IMR-90 (cell line): ENCODE data around the gene SCTR. TPM values are rescaled to one million over a fixed set of nuclear protein-coding genes. Genes with fewer than 3 reads are reported as not detected.

Source experiments
- ATAC-seq: fragments of 200-7000 bp; cut with Tn5 transposase; 2 replicates; pipeline ENCODE4 v1.9.1; 2020; ENCODE audit warnings: low read depth, mild to moderate bottlenecking, moderate library complexity
- BruUV-seq: library from RNA; stranded (reverse); fragments of 400-500 nt; replicated peaks from 2 replicates; lab custom pipeline; 2021; lab: Mats Ljungman, UMichigan
- CTCF ChIA-PET: fragments of 300-600 bp; formaldehyde crosslinking; extraction: SDS; loops from one replicate; lab custom pipeline; 2021; ENCODE audit warnings: antibody characterized with exemption; lab: Yijun Ruan, JAX
- POLR2A ChIA-PET: fragments of 300-600 bp; sonication (Branson Sonifier 250); formaldehyde crosslinking; loops from one replicate; lab custom pipeline; 2022; ENCODE audit warnings: antibody characterized with exemption; ENCODE audit not compliant: unreplicated experiment; lab: Charles Lee
- DNase-seq: peaks from one replicate; pipeline ENCODE4 v3.0.0; 2013
- H2AFZ ChIP-seq: replicated peaks from 2 replicates; pipeline ENCODE3; 2013; ENCODE audit warnings: low read length, mild to moderate bottlenecking; ENCODE audit not compliant: poor library complexity
- H2AK5ac ChIP-seq: 2 replicates; pipeline ENCODE4 v1.6.1; 2013; ENCODE audit warnings: low read depth, low read length, inconsistent platforms
- H2AK9ac ChIP-seq: replicated peaks from 2 replicates; pipeline ENCODE3; 2013; ENCODE audit warnings: mild to moderate bottlenecking, low read depth, low read length, moderate library complexity; ENCODE audit not compliant: poor library complexity
- H2BK120ac ChIP-seq: 2 replicates; pipeline ENCODE4 v1.6.1; 2013; ENCODE audit warnings: low read depth, low read length, inconsistent platforms
- H2BK15ac ChIP-seq: 3 replicates; pipeline ENCODE4 v1.6.1; 2013; ENCODE audit warnings: low read depth, low read length, inconsistent platforms
- H2BK20ac ChIP-seq: 2 replicates; pipeline ENCODE4 v1.6.1; 2013; ENCODE audit warnings: low read depth, mild to moderate bottlenecking, inconsistent platforms, low read length, moderate library complexity
- H2BK5ac ChIP-seq: 2 replicates; pipeline ENCODE4 v1.6.1; 2013; ENCODE audit warnings: mild to moderate bottlenecking, low read depth, low read length, inconsistent platforms; ENCODE audit not compliant: poor library complexity, severe bottlenecking
- H3K14ac ChIP-seq: replicated peaks from 2 replicates; pipeline ENCODE4 v1.6.1; 2013; ENCODE audit warnings: low read depth, low read length, inconsistent platforms
- H3K18ac ChIP-seq: 2 replicates; pipeline ENCODE4 v1.6.1; 2013; ENCODE audit warnings: low read depth, low read length, control low read depth
- H3K23ac ChIP-seq: 2 replicates; pipeline ENCODE4 v1.6.1; 2013; ENCODE audit warnings: low read depth, low read length, inconsistent platforms
- H3K27ac ChIP-seq: 2 replicates; pipeline ENCODE4 v1.5.1; 2013; ENCODE audit warnings: mild to moderate bottlenecking, control low read depth, low read length; ENCODE audit not compliant: insufficient read depth
- H3K27me3 ChIP-seq: 2 replicates; pipeline ENCODE4 v1.6.1; 2013; ENCODE audit warnings: low read length; ENCODE audit not compliant: control insufficient read depth, insufficient read depth
- H3K36me3 ChIP-seq: 2 replicates; pipeline ENCODE4 v1.6.1; 2013; ENCODE audit warnings: low read length, mixed read lengths; ENCODE audit not compliant: control insufficient read depth, insufficient read depth
- H3K4ac ChIP-seq: 2 replicates; pipeline ENCODE4 v1.6.1; 2013; ENCODE audit warnings: low read depth, low read length, inconsistent platforms
- H3K4me1 ChIP-seq: 2 replicates; pipeline ENCODE4 v1.6.1; 2013; ENCODE audit warnings: low read length, mixed read lengths; ENCODE audit not compliant: control insufficient read depth, insufficient read depth
- H3K4me2 ChIP-seq: 2 replicates; pipeline ENCODE4 v1.6.1; 2013; ENCODE audit warnings: low read depth, mild to moderate bottlenecking, control low read depth, low read length, moderate library complexity
- H3K4me3 ChIP-seq: 2 replicates; pipeline ENCODE4 v1.5.1; 2013; ENCODE audit warnings: low read depth, mild to moderate bottlenecking, control low read depth, low read length, moderate library complexity; ENCODE audit not compliant: insufficient read depth
- H3K56ac ChIP-seq: 2 replicates; pipeline ENCODE4 v1.6.1; 2013; ENCODE audit warnings: low read length, inconsistent platforms; ENCODE audit not compliant: insufficient read depth; ENCODE audit errors: extremely low read depth
- H3K79me1 ChIP-seq, 2 experiments: 2 replicates each; pipeline ENCODE4 v1.6.1; 2013; ENCODE audit warnings: low read length in 2 of 2, inconsistent platforms in 1 of 2, low read depth in 1 of 2
- H3K9ac ChIP-seq: 2 replicates; pipeline ENCODE4 v1.6.1; 2013; ENCODE audit warnings: low read depth, low read length, control low read depth
- H3K9me1 ChIP-seq: 2 replicates; pipeline ENCODE4 v1.6.1; 2013; ENCODE audit warnings: low read length, inconsistent platforms; ENCODE audit not compliant: insufficient read depth
- H3K9me3 ChIP-seq: 2 replicates; pipeline ENCODE4 v1.6.1; 2013; ENCODE audit warnings: low read length; ENCODE audit not compliant: control insufficient read depth, insufficient read depth
- H4K20me1 ChIP-seq: 2 replicates; pipeline ENCODE4 v1.6.1; 2013; ENCODE audit warnings: low read length, inconsistent platforms; ENCODE audit not compliant: insufficient read depth
- H4K5ac ChIP-seq: 2 replicates; pipeline ENCODE4 v1.6.1; 2013; ENCODE audit warnings: mild to moderate bottlenecking, low read depth, low read length, control low read depth
- H4K8ac ChIP-seq, 2 experiments: 2 replicates each; pipeline ENCODE4 v1.6.1; 2013; ENCODE audit warnings: low read depth in 2 of 2, low read length in 2 of 2, control low read depth in 1 of 2, inconsistent platforms in 1 of 2
- H4K91ac ChIP-seq: 2 replicates; pipeline ENCODE4 v1.6.1; 2013; ENCODE audit warnings: low read depth, low read length, inconsistent platforms; ENCODE audit not compliant: insufficient read depth
- CHD1 ChIP-seq: IDR thresholded peaks from 2 replicates; pipeline ENCODE4 v1.6.1; 2012; ENCODE audit warnings: low read depth, low read length, improper control_type of control experiment
- ELK1 ChIP-seq: fragments of 150-350 bp; IDR thresholded peaks from 2 replicates; pipeline ENCODE4 v1.6.1; 2016; ENCODE audit warnings: low read depth, mild to moderate bottlenecking, low read length, moderate library complexity, borderline replicate concordance
- FOS ChIP-seq: fragments of 150-350 bp; IDR thresholded peaks from 2 replicates; pipeline ENCODE4 v1.6.1; 2016; ENCODE audit warnings: low read depth, low read length
- POLR2A ChIP-seq: IDR thresholded peaks from 2 replicates; pipeline ENCODE4 v1.6.1; 2012; ENCODE audit warnings: mild to moderate bottlenecking, low read depth, low read length
- RCOR1 ChIP-seq: IDR thresholded peaks from 2 replicates; pipeline ENCODE4 v1.6.1; 2012; ENCODE audit warnings: mild to moderate bottlenecking, low read length, improper control_type of control experiment; ENCODE audit not compliant: insufficient replicate concordance
- WGBS, 2 experiments: methylation state at CpG; one replicate each; pipeline versions ENCODE4 v1.1.5 to v1.1.7; 2013; ENCODE audit warnings: missing lambda C conversion rate in 2 of 2; ENCODE audit not compliant: insufficient read length in 1 of 2; ENCODE audit errors: extremely low coverage in 2 of 2; 5-methylcytosine and 5-hydroxymethylcytosine counted together
- dilution Hi-C: fragments of 300-500 bp; cut with HindIII; formaldehyde crosslinking; loops from one replicate; pipeline ENCODE4 v1.14.3; 2018; ENCODE audit warnings: low sequenced_read_pairs; ENCODE audit not compliant: unreplicated experiment
- in situ Hi-C: fragments of 300-500 bp; cut with MboI; formaldehyde crosslinking; loops from 3 replicates; pipeline ENCODE4 v1.14.3; 2019; ENCODE audit warnings: low sequenced_read_pairs, inconsistent platforms, mixed read lengths
- intact Hi-C: fragments of 100-400 bp; cut with micrococcal nuclease; formaldehyde crosslinking; loops from 2 replicates; pipeline ENCODE4 v1.10.0; 2022
- polyA plus RNA-seq, 3 experiments: library from polyadenylated mRNA; depleted of rRNA; stranded (reverse); fragments of >200 nt; gene quantifications; 2 replicates each; pipeline ENCODE4 v1.2.3, GENCODE V29; 2012; ENCODE audit warnings: low replicate concordance in 1 of 3
- total RNA-seq: library from RNA; depleted of rRNA; stranded (reverse); fragments of >200 nt; gene quantifications from 2 replicates; pipeline ENCODE4 v1.2.3, GENCODE V29; 2012
- TF ChIP-seq, protein P1 (sequence below): fragments of 150-350 bp; IDR thresholded peaks from 2 replicates; pipeline ENCODE4 v1.6.1; 2017; ENCODE audit warnings: mild to moderate bottlenecking, antibody characterized with exemption, low read length, low read depth

The SCTR gene
- total and polyA plus RNA-seq, 2 of the 4 experiments (the other 2 are of a cell fraction) = not detected

- H3K27me3 ChIP-seq = peaks cover 1% of the 10 kb centered on the region; the same call in 1 of the 2 replicates
- CTCF ChIA-PET = no interaction called here
- ATAC-seq (no peak), DNase-seq (no peak)
- TF ChIP-seq POLR2A (no peak), FOS (no peak), RCOR1 (no peak), CHD1 (no peak), ELK1 (no peak)
- TF ChIP-seq, protein P1, sequence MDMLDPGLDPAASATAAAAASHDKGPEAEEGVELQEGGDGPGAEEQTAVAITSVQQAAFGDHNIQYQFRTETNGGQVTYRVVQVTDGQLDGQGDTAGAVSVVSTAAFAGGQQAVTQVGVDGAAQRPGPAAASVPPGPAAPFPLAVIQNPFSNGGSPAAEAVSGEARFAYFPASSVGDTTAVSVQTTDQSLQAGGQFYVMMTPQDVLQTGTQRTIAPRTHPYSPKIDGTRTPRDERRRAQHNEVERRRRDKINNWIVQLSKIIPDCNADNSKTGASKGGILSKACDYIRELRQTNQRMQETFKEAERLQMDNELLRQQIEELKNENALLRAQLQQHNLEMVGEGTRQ = no peak
- H4K5ac ChIP-seq = no peak overlapping the region
- no peak overlapping the region for H3K56ac ChIP-seq
- no peak overlapping the region for H3K4me3 ChIP-seq
- H3K23ac ChIP-seq = no peak overlapping the region
- in situ Hi-C loops (no loop called here), dilution Hi-C loops (no loop called here), intact Hi-C loops (no loop called here)
- no CpG with 5 or more reads among the region's 4 CpGs for WGBS, 2 experiments
- no peak overlapping the region for H3K18ac ChIP-seq
- no peak overlapping the region for H3K14ac ChIP-seq
- no peak overlapping the region for H3K4ac ChIP-seq
- H2BK120ac ChIP-seq = no peak overlapping the region
- no peaks in the 10 kb centered on the region for H3K9me3 ChIP-seq
- H3K4me1 ChIP-seq = peaks cover 3% of the 10 kb centered on the region
- H4K20me1 ChIP-seq = no peaks in the 10 kb centered on the region
- H2AK5ac ChIP-seq = no peak overlapping the region
- no peak overlapping the region for H2BK15ac ChIP-seq
- no peaks in the 10 kb centered on the region for H3K79me1 ChIP-seq
- no peak overlapping the region for H2AK9ac ChIP-seq
- H3K36me3 ChIP-seq = no peaks in the 10 kb centered on the region
- H3K4me2 ChIP-seq = no peak overlapping the region
- no peak overlapping the region for H2BK20ac ChIP-seq
- no TSS peak for BruUV-seq
- H3K9me1 ChIP-seq = no peaks in the 10 kb centered on the region; the same call in 1 of the 2 replicates
- no peak overlapping the region for H3K9ac ChIP-seq
- no peak overlapping the region for H3K27ac ChIP-seq
- H2AFZ ChIP-seq = no peak overlapping the region
- POLR2A ChIA-PET = no interaction called here
- H2BK5ac ChIP-seq = no peak overlapping the region
- H4K8ac ChIP-seq = no peak overlapping the region
- H4K91ac ChIP-seq = no peak overlapping the region
Observed at GRCh38 chr2:119496682-119497081, 27.6 kb downstream of the SCTR start.
